Upper lobe of left lung (tissue), 6 donors: Measurements from ENCODE around the gene MUC13. TPM values are rescaled to one million over a fixed set of nuclear protein-coding genes. Genes with fewer than 3 reads are reported as not detected.

Experiments
- ATAC-seq, 2 donors: fragments of 200-7000 bp; cut with Tn5 transposase; one replicate each; pipeline ENCODE4 v1.9.1; 2022; ENCODE audit warnings: mild to moderate bottlenecking in 2 of 2, moderate library complexity in 2 of 2; ENCODE audit not compliant: low FRiP score in 2 of 2
- DNase-seq, 2 donors: peaks; one replicate each; pipeline ENCODE4 v3.0.0-alpha.2; 2019 to 2020
- H3K27ac ChIP-seq, 4 donors: fragments of 200-600 bp; sonication (generic); one replicate each; pipeline ENCODE4 v1.5.1; 2016 to 2019
- H3K27me3 ChIP-seq, 4 donors: fragments of 200-600 bp; sonication (generic); one replicate each; pipeline ENCODE4 v1.5.1; 2017 to 2019
- H3K36me3 ChIP-seq, 4 donors: fragments of 200-600 bp; sonication (generic); one replicate each; pipeline ENCODE4 v1.5.1; 2016 to 2019
- H3K4me1 ChIP-seq, 4 donors: fragments of 200-600 bp; sonication (generic); one replicate each; pipeline ENCODE4 v1.5.1; 2018 to 2019
- H3K4me3 ChIP-seq, 4 donors: fragments of 200-600 bp; sonication (generic); one replicate each; pipeline ENCODE4 v1.5.1; 2017 to 2019; ENCODE audit warnings: mild to moderate bottlenecking in 2 of 4, moderate library complexity in 1 of 4
- H3K9me3 ChIP-seq, 4 donors: fragments of 200-600 bp; sonication (generic); one replicate each; pipeline ENCODE4 v1.5.1; 2018 to 2019
- CTCF ChIP-seq, 6 experiments: fragments of 450-650 bp in 4 of 6; fragments of 200-600 bp in 2 of 6; sonication (generic) in 2 of 6; IDR thresholded peaks; one replicate each; pipeline ENCODE4 v1.5.1; 2016 to 2019; ENCODE audit warnings: antibody characterized with exemption in 6 of 6
- EP300 ChIP-seq, 4 donors: sonication (generic); formaldehyde crosslinking; IDR thresholded peaks; one replicate each; pipeline ENCODE4 v1.5.1; 2017; ENCODE audit warnings: antibody characterized with exemption in 4 of 4, control low read depth in 2 of 4
- POLR2A ChIP-seq, 4 donors: fragments of 450-650 bp; IDR thresholded peaks; one replicate each; pipeline ENCODE4 v1.5.1; 2016 to 2017; ENCODE audit warnings: antibody characterized with exemption in 4 of 4, mild to moderate bottlenecking in 2 of 4
- POLR2AphosphoS5 ChIP-seq, 2 donors: sonication (generic); formaldehyde crosslinking; IDR thresholded peaks; one replicate each; pipeline ENCODE4 v1.5.1; 2017; ENCODE audit warnings: antibody characterized with exemption in 2 of 2
- WGBS, 2 donors: methylation state at CpG; one replicate each; pipeline ENCODE4 v1.1.5; 2017 to 2018; 5-methylcytosine and 5-hydroxymethylcytosine counted together
- total RNA-seq, 6 donors: library from RNA; depleted of rRNA in 4 of 6; stranded (reverse); fragments of >200 nt in 4 of 6; gene quantifications; one replicate each; pipeline versions ENCODE4 v1.1.0 to v1.2.1, GENCODE V29; 2016 to 2021
- donor health status: DM: no; HTN: no; CAD: no; lungs with moderate emphysema.
- donor health status: DM: no; HTN: yes; CAD: no; lungs with severe emphysema.

MUC13 gene
- total RNA-seq, 6 donors from 2014 or later, result 0.15 to 3.6 (median 0.24) TPM; not detected in 2

- peaks cover 0 to 11% (median 0%) of the 10 kb centered on the region in 4 donors for H3K36me3 ChIP-seq
- no peak for TF ChIP-seq CTCF (IDR thresholded peaks at IDR 0.05)
- TF ChIP-seq POLR2A (IDR thresholded peaks at IDR 0.05), result no peak
- no peak for TF ChIP-seq POLR2AphosphoS5 (IDR thresholded peaks at IDR 0.05)
- no peak for TF ChIP-seq EP300 (IDR thresholded peaks at IDR 0.05)
- peak in 1 of 2 donors; percentile 51 for ATAC-seq
- no peak overlapping the region for H3K4me3 ChIP-seq
- no peaks in the 10 kb centered on the region for H3K9me3 ChIP-seq
- DNase-seq, result no peak
- WGBS, 2 donors, result 66% methylated on average over 3 of the region's 3 CpGs
- H3K27ac ChIP-seq, result peak overlapping the region in 2 of 4 donors; percentile 10 to 52
- H3K4me1 ChIP-seq, result peaks cover 29 to 32% (median 29%) of the 10 kb centered on the region in 4 donors
- H3K27me3 ChIP-seq, result no peaks in the 10 kb centered on the region
Observed at GRCh38 chr3:124876401-124876878, 58.1 kb downstream of the MUC13 start.

- no peak overlapping the region for H3K4me3 ChIP-seq
- peaks cover 0 to 15% (median 0%) of the 10 kb centered on the region in 4 donors for H3K36me3 ChIP-seq
- peaks cover 10 to 16% (median 13%) of the 10 kb centered on the region in 4 donors for H3K4me1 ChIP-seq
- ATAC-seq, result no peak
- H3K9me3 ChIP-seq, result no peaks in the 10 kb centered on the region
- no peak for DNase-seq
- no peaks in the 10 kb centered on the region for H3K27me3 ChIP-seq
- H3K27ac ChIP-seq, result no peak overlapping the region
- TF ChIP-seq POLR2AphosphoS5 (IDR thresholded peaks at IDR 0.05) (no peak), CTCF (IDR thresholded peaks at IDR 0.05) (no peak), EP300 (IDR thresholded peaks at IDR 0.05) (no peak), POLR2A (IDR thresholded peaks at IDR 0.05) (no peak)
- WGBS, 2 donors, result 81 to 86% methylated on average over 1 of the region's 1 CpG
Observed at GRCh38 chr3:124873226-124873625, 61.3 kb downstream of the MUC13 start.

DNA sequence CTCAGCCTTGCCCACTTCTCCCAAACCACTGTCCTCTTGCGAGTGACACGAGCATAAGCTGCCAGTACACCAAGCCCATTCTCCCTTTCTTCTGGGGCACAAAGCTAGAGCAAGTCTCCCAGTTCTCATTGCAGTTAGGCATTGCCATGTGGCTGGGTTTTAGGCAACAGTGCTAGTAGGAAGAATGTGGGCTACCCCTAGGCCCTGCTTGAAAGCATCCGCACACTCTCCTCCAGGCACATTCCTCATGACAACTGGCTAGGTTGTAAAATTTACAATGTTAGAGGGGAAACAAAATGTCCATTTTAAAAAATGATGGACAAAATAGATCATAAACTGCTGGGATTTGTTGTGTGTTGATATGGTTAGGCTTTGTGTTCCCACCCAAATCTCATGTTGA is 67.0 kb downstream of the MUC13 start:
- H3K4me1 ChIP-seq, result no peaks in the 10 kb centered on the region
- H3K36me3 ChIP-seq, result peaks cover 0 to 12% (median 0%) of the 10 kb centered on the region in 4 donors
- no peak overlapping the region for H3K4me3 ChIP-seq
- no peak for TF ChIP-seq POLR2A (IDR thresholded peaks at IDR 0.05)
- TF ChIP-seq EP300 (IDR thresholded peaks at IDR 0.05), result no peak
- no peak for TF ChIP-seq POLR2AphosphoS5 (IDR thresholded peaks at IDR 0.05)
- no peaks in the 10 kb centered on the region for H3K9me3 ChIP-seq
- no peak overlapping the region for H3K27ac ChIP-seq
- WGBS, 2 donors, result 93 to 100% methylated on average over 3 of the region's 3 CpGs
- ATAC-seq (no peak), DNase-seq (no peak)
- no peaks in the 10 kb centered on the region for H3K27me3 ChIP-seq

- TF ChIP-seq CTCF (IDR thresholded peaks at IDR 0.05) (no peak), POLR2AphosphoS5 (IDR thresholded peaks at IDR 0.05) (no peak), POLR2A (IDR thresholded peaks at IDR 0.05) (no peak), EP300 (IDR thresholded peaks at IDR 0.05) (no peak)
- Histone ChIP-seq H3K9me3 (no peaks in the 10 kb centered on the region), H3K4me3 (no peak overlapping the region), H3K27ac (peak overlapping the region in 1 of 4 donors; percentile 31), H3K4me1 (peaks cover 10 to 32% (median 19%) of the 10 kb centered on the region in 4 donors), H3K36me3 (no peaks in the 10 kb centered on the region), H3K27me3 (no peaks in the 10 kb centered on the region)
- WGBS, 2 donors, result 89% methylated on average over 2 of the region's 2 CpGs; no CpG with 5 or more reads in 1 of the 2 donors
- ATAC-seq, result no peak
- no peak for DNase-seq
Observed at GRCh38 chr3:124862006-124862405, 72.5 kb downstream of the MUC13 start.

DNA sequence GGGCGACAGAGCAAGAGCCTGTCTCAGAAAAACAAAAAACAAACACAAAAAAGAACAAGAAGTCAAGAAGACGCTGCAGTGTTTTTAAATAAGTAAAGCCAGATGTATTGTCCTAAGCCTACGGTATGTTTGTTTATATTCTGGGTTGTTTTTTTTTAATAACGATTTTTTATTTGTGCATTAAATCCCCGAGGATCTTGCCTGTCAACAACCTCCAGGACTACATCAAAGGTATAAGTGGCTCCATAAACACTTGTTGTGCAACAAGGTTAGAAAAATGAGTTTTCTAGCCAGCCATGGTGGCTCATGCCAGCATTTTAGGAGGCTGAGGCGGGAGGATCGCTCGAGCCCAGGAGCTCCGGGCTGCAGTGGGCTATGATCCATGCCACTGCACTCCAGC is 73.5 kb downstream of the MUC13 start:
- WGBS, 2 donors, result 77 to 79% methylated on average over 9 of the region's 9 CpGs

More for the DNA sequence above, 73.5 kb downstream of the MUC13 start:
- ATAC-seq (no peak), DNase-seq (no peak)
- H3K9me3 ChIP-seq, result no peaks in the 10 kb centered on the region
- H3K4me1 ChIP-seq, result peaks cover 10 to 32% (median 19%) of the 10 kb centered on the region in 4 donors
- H3K27ac ChIP-seq, result peak overlapping the region in 2 of 4 donors; percentile 53 to 58
- H3K36me3 ChIP-seq, result no peaks in the 10 kb centered on the region
- TF ChIP-seq EP300 (IDR thresholded peaks at IDR 0.05) (no peak), POLR2AphosphoS5 (IDR thresholded peaks at IDR 0.05) (no peak), CTCF (IDR thresholded peaks at IDR 0.05) (no peak), POLR2A (IDR thresholded peaks at IDR 0.05) (no peak)
- H3K4me3 ChIP-seq, result no peak overlapping the region
- no peaks in the 10 kb centered on the region for H3K27me3 ChIP-seq
